GM12892 (cell line): ENCODE results near the gene PIGBOS1.

Experiments
- POLR2A ChIP-seq: IDR thresholded peaks from 2 replicates; pipeline ENCODE4 v1.6.1; 2011; ENCODE audit warnings: low read depth, low read length, control low read depth
- POLR2AphosphoS5 ChIP-seq: IDR thresholded peaks from 2 replicates; pipeline ENCODE4 v1.6.1; 2011; ENCODE audit warnings: low read depth, low read length, control low read depth

GRCh38 chr15:55284426-55284825 lies 34.5 kb downstream of the PIGBOS1 start:
- TF ChIP-seq POLR2A (no peak), POLR2AphosphoS5 (no peak)
